ENCODE data around the gene SYNE1. TPM values are rescaled to one million over a fixed set of nuclear protein-coding genes. Genes with fewer than 3 reads are reported as not detected.

The SYNE1 gene
- total RNA-seq, 4 donors from 2014 or later: 7.4 to 66.4 (median 20.7) TPM

DNA sequence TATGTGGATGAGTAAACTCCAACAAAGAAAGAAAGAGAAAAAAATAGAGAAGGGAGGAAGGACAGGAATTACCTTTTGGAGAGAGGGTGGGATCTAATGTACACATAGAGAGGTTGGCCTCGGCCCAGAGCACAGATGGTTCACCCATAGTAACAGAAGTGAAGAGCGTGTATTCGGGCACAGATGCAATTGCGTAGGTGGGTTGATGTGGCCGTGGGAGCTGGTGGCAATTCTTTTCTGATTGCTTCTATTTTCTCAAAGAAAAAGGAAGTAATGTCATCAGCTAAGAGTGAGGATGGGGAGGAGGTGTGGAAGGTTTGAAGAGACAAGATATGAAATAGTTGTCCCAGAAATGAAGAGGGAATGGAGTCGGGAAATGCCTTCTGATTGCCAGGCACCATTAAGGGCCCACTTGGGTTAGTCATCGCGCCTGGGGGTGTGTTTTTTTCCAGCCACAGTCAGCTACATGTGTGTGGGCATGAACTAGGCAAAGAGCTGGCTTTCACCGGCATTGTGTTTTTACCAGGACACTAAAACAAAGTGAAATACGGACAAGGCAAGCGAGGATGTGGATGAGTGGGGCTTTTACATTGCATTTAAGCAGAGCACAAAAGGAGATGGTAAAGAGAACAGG lies 158.7 kb downstream of the SYNE1 start:
- H3K27me3 ChIP-seq: no peaks in the 10 kb centered on the region
- intact Hi-C loops (cut with DNase I): no loop called here
- no peak overlapping the region for H3K4me3 ChIP-seq
- WGBS, 2 donors: 83 to 86% methylated on average over 11 of the region's 11 CpGs
- H3K36me3 ChIP-seq: no peaks in the 10 kb centered on the region
- no peak for DNase-seq
- no peak overlapping the region for H3K27ac ChIP-seq
- H3K4me1 ChIP-seq: no peaks in the 10 kb centered on the region
- H3K9me3 ChIP-seq: no peaks in the 10 kb centered on the region
- TF ChIP-seq, protein P1, sequence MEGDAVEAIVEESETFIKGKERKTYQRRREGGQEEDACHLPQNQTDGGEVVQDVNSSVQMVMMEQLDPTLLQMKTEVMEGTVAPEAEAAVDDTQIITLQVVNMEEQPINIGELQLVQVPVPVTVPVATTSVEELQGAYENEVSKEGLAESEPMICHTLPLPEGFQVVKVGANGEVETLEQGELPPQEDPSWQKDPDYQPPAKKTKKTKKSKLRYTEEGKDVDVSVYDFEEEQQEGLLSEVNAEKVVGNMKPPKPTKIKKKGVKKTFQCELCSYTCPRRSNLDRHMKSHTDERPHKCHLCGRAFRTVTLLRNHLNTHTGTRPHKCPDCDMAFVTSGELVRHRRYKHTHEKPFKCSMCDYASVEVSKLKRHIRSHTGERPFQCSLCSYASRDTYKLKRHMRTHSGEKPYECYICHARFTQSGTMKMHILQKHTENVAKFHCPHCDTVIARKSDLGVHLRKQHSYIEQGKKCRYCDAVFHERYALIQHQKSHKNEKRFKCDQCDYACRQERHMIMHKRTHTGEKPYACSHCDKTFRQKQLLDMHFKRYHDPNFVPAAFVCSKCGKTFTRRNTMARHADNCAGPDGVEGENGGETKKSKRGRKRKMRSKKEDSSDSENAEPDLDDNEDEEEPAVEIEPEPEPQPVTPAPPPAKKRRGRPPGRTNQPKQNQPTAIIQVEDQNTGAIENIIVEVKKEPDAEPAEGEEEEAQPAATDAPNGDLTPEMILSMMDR (IDR thresholded peaks at IDR 0.05): no peak
- TF ChIP-seq POLR2A (IDR thresholded peaks at IDR 0.05): no peak

DNA sequence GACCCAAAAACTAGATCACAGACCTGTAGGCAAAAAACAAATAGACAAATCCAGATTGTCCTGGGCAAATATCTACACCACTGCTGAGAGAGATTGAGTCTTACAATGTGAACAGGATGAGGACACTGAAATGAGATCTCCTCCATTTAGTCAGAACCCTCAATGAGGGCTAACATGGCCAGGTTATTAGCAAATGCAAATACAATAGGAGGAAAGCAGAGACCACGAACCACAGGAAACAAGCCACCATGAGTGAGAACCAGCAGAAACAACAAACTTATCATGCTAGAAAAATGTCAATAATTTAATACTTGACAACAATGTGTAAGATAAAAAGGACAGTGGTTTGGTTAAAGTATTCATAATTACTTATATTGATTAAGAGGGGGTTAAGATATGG lies 162.8 kb downstream of the SYNE1 start:
- Histone ChIP-seq H3K4me3 (no peak overlapping the region), H3K36me3 (no peaks in the 10 kb centered on the region), H3K4me1 (no peaks in the 10 kb centered on the region), H3K27me3 (no peaks in the 10 kb centered on the region), H3K9me3 (no peaks in the 10 kb centered on the region), H3K27ac (no peak overlapping the region)
- no peak for DNase-seq
- intact Hi-C loops (cut with DNase I): no loop called here
- WGBS, 2 donors: 60 to 65% methylated on average over 1 of the region's 1 CpG
- no peak for TF ChIP-seq POLR2A (IDR thresholded peaks at IDR 0.05)
- TF ChIP-seq, protein P1 (IDR thresholded peaks at IDR 0.05): no peak

DNA sequence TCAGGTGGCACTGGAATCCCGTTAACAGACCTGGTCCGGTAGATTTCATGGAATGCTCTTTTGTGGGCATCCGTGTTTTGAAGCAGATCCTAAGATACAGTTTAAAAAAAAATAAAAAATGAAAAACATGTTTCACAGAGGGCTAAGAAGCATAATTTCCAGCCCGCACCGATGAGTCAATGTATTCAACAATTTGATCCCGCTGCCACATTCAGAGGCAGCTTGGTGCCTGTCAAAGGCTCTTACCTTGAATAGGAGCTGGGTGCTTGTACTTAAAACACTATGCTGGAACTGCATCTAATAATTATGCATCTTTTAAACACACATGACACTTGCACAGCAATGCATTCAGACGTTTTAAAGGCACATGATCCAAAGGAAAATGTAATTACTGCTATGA lies 164.8 kb downstream of the SYNE1 start:
- Histone ChIP-seq H3K4me3 (no peak overlapping the region), H3K36me3 (no peaks in the 10 kb centered on the region), H3K27me3 (no peaks in the 10 kb centered on the region), H3K9me3 (no peaks in the 10 kb centered on the region), H3K4me1 (no peaks in the 10 kb centered on the region), H3K27ac (no peak overlapping the region)
- WGBS, 2 donors: 64 to 67% methylated on average over 7 of the region's 7 CpGs
- intact Hi-C loops (cut with DNase I): no loop called here
- DNase-seq: no peak
- TF ChIP-seq, protein P1 (IDR thresholded peaks at IDR 0.05): no peak
- no peak for TF ChIP-seq POLR2A (IDR thresholded peaks at IDR 0.05)

GRCh38 chr6:152471456-152472265 lies 165.5 kb downstream of the SYNE1 start:
- intact Hi-C loops (cut with DNase I): no loop called here

DNA sequence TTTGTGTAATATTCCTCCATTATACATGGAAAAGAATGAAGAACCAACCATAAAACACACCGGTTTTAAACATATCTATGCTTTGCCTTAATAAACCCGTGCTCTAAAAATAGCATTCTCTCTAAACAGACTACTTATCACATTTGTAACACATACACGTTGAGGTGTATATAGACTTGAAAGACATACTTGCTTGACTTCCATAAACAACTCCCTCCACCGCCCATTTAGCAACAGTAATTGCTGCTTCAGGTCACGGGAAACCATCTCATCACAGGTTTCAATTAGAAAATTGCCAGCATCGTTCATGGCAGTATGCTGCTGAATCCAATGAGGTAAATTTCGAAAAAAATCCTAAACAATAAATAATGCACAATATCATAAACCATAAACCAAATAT lies 174.0 kb downstream of the SYNE1 start:
- H3K4me1 ChIP-seq: no peaks in the 10 kb centered on the region
- no peaks in the 10 kb centered on the region for H3K27me3 ChIP-seq
- intact Hi-C loops (cut with DNase I): no loop called here
- TF ChIP-seq, protein P1 (IDR thresholded peaks at IDR 0.05): no peak
- TF ChIP-seq POLR2A (IDR thresholded peaks at IDR 0.05): no peak
- DNase-seq: no peak
- H3K9me3 ChIP-seq: no peaks in the 10 kb centered on the region
- no peaks in the 10 kb centered on the region for H3K36me3 ChIP-seq
- no peak overlapping the region for H3K27ac ChIP-seq
- 67 to 73% methylated on average over 7 of the region's 7 CpGs for WGBS, 2 donors
- peak overlapping the region in 3 of 4 donors; percentile 16 to 34 (median 18) for H3K4me3 ChIP-seq

More at GRCh38 chr6:152471456-152472265, 165.5 kb downstream of the SYNE1 start:
- H3K9me3 ChIP-seq: no peaks in the 10 kb centered on the region
- no peaks in the 10 kb centered on the region for H3K36me3 ChIP-seq
- H3K4me1 ChIP-seq: no peaks in the 10 kb centered on the region
- 57 to 68% methylated on average over 11 of the region's 11 CpGs for WGBS, 2 donors
- peak overlapping the region in 1 of 4 donors; percentile 37 for H3K4me3 ChIP-seq
- H3K27ac ChIP-seq: no peak overlapping the region
- no peaks in the 10 kb centered on the region for H3K27me3 ChIP-seq
- no peak for TF ChIP-seq POLR2A (IDR thresholded peaks at IDR 0.05)
- TF ChIP-seq, protein P1 (IDR thresholded peaks at IDR 0.05): no peak
- no peak for DNase-seq
